Esophagus squamous epithelium (tissue), 5 donors: Measurements from ENCODE around the gene CALM1. TPM values are rescaled to one million over a fixed set of nuclear protein-coding genes. Genes with fewer than 3 reads are reported as not detected.
A peak's percentile ranks its signal among the peaks of the same experiment; 100 is the strongest.

Experiments used
- DNase-seq: peaks from one replicate; lab custom pipeline; 2025; lab: John Stamatoyannopoulos, UW
- H3K27ac ChIP-seq, 4 donors: fragments of 200-600 bp; sonication (generic); one replicate each; pipeline ENCODE4 v1.5.1; 2016 to 2019; ENCODE audit warnings: mild to moderate bottlenecking in 1 of 4
- H3K27me3 ChIP-seq, 4 donors: fragments of 200-600 bp; sonication (generic); 1 replicate in 3 of 4; 2 replicates in 1 of 4; pipeline versions ENCODE4 v1.5.1 to v1.6.0; 2017 to 2021; ENCODE audit warnings: antibody characterized with exemption in 1 of 4
- H3K36me3 ChIP-seq, 3 donors: fragments of 200-600 bp; sonication (generic); one replicate each; pipeline ENCODE4 v1.5.1; 2016 to 2019
- H3K4me1 ChIP-seq, 3 donors: fragments of 200-600 bp; sonication (generic); one replicate each; pipeline ENCODE4 v1.5.1; 2017 to 2019
- H3K4me3 ChIP-seq, 4 donors: fragments of 200-600 bp; sonication (generic); 1 replicate in 3 of 4; 2 replicates in 1 of 4; pipeline ENCODE4 v1.5.1; 2016 to 2019; ENCODE audit warnings: mild to moderate bottlenecking in 2 of 4, moderate library complexity in 1 of 4
- H3K9me3 ChIP-seq, 3 donors: fragments of 200-600 bp; sonication (generic); one replicate each; pipeline ENCODE4 v1.5.1; 2016 to 2019
- POLR2A ChIP-seq, 4 donors: fragments of 450-650 bp; IDR thresholded peaks; one replicate each; pipeline ENCODE4 v1.6.1; 2017; ENCODE audit warnings: antibody characterized with exemption in 4 of 4, mild to moderate bottlenecking in 4 of 4, moderate library complexity in 3 of 4
- WGBS, 2 donors: methylation state at CpG; one replicate each; pipeline ENCODE4 v1.1.5; 2018; 5-methylcytosine and 5-hydroxymethylcytosine counted together
- intact Hi-C: fragments of 100-400 bp; cut with DNase I; formaldehyde crosslinking; loops from one replicate; pipeline ENCODE4 v1.15.0; 2022
- total RNA-seq, 4 donors: library from RNA; depleted of rRNA; stranded (reverse); fragments of >200 nt; gene quantifications; one replicate each; pipeline ENCODE4 v1.1.0, GENCODE V29; 2016
- TF ChIP-seq, protein P1 (sequence below), 6 experiments: fragments of 450-650 bp in 4 of 6; fragments of 200-600 bp in 2 of 6; sonication (generic) in 2 of 6; IDR thresholded peaks; one replicate each; pipeline ENCODE4 v1.5.1; 2016 to 2019; ENCODE audit warnings: antibody characterized with exemption in 6 of 6, mild to moderate bottlenecking in 4 of 6, moderate library complexity in 4 of 6
- donor health status: DM: yes; HTN: yes; CAD: no.

The CALM1 gene
- total RNA-seq, 4 donors from 2014 or later: 329 to 554 (median 426) TPM

- intact Hi-C loops: no loop called here
- Histone ChIP-seq H3K36me3 (no peaks in the 10 kb centered on the region), H3K27ac (no peak overlapping the region), H3K27me3 (no peaks in the 10 kb centered on the region), H3K4me3 (no peak overlapping the region), H3K4me1 (peaks cover 0 to 16% (median 12%) of the 10 kb centered on the region in 3 donors), H3K9me3 (no peaks in the 10 kb centered on the region)
- no peak for TF ChIP-seq POLR2A (IDR thresholded peaks at IDR 0.05)
- no peak for DNase-seq
- WGBS, 2 donors: 43 to 46% methylated on average over 7 of the region's 7 CpGs
Measured at GRCh38 chr14:90416720-90417119, 19.9 kb downstream of the CALM1 start.

DNA sequence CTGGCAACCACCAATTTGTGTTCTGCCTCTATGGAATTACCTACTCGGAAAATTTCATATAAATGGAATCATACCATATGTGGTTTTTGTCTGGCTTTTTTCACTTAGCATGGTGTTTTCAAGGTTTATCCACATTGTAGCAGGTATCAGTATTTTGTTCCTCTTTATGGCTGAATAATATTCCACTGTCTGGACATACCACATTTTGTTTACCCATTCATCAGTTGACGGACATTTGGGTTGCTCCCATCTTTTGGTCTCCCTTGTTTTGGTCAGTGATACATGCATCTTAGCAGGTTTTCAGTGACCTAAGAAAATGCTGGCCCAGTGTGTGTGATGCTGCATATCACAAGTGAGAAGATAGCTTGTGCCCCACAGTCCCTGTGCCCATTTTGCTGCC, 21.2 kb downstream of the CALM1 start:
- Histone ChIP-seq H3K9me3 (no peaks in the 10 kb centered on the region), H3K4me3 (no peak overlapping the region), H3K4me1 (peaks cover 0 to 20% (median 12%) of the 10 kb centered on the region in 3 donors), H3K27me3 (no peaks in the 10 kb centered on the region), H3K27ac (no peak overlapping the region), H3K36me3 (no peaks in the 10 kb centered on the region)
- intact Hi-C loops: no loop called here
- DNase-seq: no peak
- 93% methylated on average over 2 of the region's 2 CpGs for WGBS, 2 donors
- TF ChIP-seq POLR2A (IDR thresholded peaks at IDR 0.05): no peak
- TF ChIP-seq, protein P1, sequence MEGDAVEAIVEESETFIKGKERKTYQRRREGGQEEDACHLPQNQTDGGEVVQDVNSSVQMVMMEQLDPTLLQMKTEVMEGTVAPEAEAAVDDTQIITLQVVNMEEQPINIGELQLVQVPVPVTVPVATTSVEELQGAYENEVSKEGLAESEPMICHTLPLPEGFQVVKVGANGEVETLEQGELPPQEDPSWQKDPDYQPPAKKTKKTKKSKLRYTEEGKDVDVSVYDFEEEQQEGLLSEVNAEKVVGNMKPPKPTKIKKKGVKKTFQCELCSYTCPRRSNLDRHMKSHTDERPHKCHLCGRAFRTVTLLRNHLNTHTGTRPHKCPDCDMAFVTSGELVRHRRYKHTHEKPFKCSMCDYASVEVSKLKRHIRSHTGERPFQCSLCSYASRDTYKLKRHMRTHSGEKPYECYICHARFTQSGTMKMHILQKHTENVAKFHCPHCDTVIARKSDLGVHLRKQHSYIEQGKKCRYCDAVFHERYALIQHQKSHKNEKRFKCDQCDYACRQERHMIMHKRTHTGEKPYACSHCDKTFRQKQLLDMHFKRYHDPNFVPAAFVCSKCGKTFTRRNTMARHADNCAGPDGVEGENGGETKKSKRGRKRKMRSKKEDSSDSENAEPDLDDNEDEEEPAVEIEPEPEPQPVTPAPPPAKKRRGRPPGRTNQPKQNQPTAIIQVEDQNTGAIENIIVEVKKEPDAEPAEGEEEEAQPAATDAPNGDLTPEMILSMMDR (IDR thresholded peaks at IDR 0.05): no peak

GRCh38 chr14:90419200-90419599, 22.4 kb downstream of the CALM1 start:
- intact Hi-C loops: no loop called here
- DNase-seq: no peak
- Histone ChIP-seq H3K27me3 (no peaks in the 10 kb centered on the region), H3K36me3 (no peaks in the 10 kb centered on the region), H3K4me3 (no peak overlapping the region), H3K27ac (peak overlapping the region in 3 of 4 donors; percentile 46 to 53 (median 50)), H3K9me3 (no peaks in the 10 kb centered on the region), H3K4me1 (peaks cover 0 to 31% (median 12%) of the 10 kb centered on the region in 3 donors)
- no peak for TF ChIP-seq POLR2A (IDR thresholded peaks at IDR 0.05)
- TF ChIP-seq, protein P1 (IDR thresholded peaks at IDR 0.05): no peak
- WGBS, 2 donors: 10 to 15% methylated on average over 4 to 12 of the region's 12 CpGs

DNA sequence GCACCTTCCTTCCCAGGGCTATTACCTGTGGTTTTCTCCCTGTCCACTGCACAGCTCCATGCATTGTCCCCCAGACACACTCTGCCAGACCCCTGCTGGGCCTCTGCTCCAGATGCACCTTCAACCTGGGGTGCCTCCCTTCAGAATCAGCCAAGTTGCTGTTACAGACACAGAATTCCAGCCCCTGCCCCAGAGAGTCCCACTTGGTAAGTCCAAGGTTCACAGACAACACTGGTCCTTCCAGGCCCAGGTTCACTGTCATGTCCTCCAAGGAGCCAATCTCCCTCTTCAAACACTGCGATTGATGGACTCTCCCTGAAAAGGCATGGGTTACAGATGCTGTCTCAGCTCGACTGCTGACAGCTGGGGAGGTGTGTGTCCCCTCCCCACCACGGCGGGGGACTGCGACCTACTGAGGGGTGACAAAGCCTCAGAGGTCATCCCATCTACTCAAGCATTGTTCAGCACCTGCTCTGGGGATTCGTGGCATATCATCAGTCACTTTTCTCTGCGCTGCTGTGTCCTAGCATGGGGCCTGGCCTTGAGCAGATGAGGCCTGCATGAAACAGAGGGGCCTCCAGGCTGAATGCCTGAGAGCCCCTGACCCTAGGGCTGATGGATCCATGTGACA, 24.3 kb downstream of the CALM1 start:
- DNase-seq: no peak
- H3K4me3 ChIP-seq: no peak overlapping the region

DNA sequence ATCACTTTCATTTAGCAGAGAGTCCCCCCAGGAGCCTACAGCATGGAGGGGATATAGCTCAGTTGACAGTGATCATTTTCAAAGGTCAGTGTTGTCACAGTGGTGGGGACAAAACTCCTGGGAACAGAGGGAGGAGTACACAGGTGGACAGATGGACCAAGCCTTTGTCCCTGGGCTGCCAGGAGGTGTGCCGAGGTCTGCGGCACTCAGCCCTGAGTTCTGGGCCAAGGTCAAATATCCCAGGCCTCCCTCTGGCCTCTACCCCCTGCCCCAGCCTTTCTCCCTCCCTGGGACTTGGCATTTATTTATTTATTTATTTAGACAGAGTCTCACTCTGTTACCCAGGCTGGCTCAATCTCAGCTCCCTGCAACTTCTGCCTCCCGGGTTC, 24.8 kb downstream of the CALM1 start:
- no peak overlapping the region for H3K4me3 ChIP-seq
- intact Hi-C loops: no loop called here
- no peak overlapping the region for H3K27ac ChIP-seq
- no peaks in the 10 kb centered on the region for H3K27me3 ChIP-seq
- H3K36me3 ChIP-seq: no peaks in the 10 kb centered on the region
- no peak for DNase-seq
- WGBS, 2 donors: 84 to 90% methylated on average over 3 of the region's 3 CpGs
- H3K4me1 ChIP-seq: peaks cover 0 to 33% (median 12%) of the 10 kb centered on the region in 3 donors
- TF ChIP-seq, protein P1 (IDR thresholded peaks at IDR 0.05): no peak
- TF ChIP-seq POLR2A (IDR thresholded peaks at IDR 0.05): no peak
- H3K9me3 ChIP-seq: no peaks in the 10 kb centered on the region

More for the DNA sequence above, 24.3 kb downstream of the CALM1 start:
- peaks cover 0 to 31% (median 12%) of the 10 kb centered on the region in 3 donors for H3K4me1 ChIP-seq
- no peak overlapping the region for H3K27ac ChIP-seq
- no peaks in the 10 kb centered on the region for H3K36me3 ChIP-seq
- TF ChIP-seq POLR2A (IDR thresholded peaks at IDR 0.05): no peak
- TF ChIP-seq, protein P1 (IDR thresholded peaks at IDR 0.05): no peak
- intact Hi-C loops: no loop called here
- H3K9me3 ChIP-seq: no peaks in the 10 kb centered on the region
- H3K27me3 ChIP-seq: no peaks in the 10 kb centered on the region
- 91% methylated on average over 6 of the region's 7 CpGs; no CpG with 5 or more reads in 1 of the 2 donors for WGBS, 2 donors
